Lower lobe of right lung (tissue), 2 donors: ENCODE data around the gene TM4SF20. TPM values are rescaled to one million over a fixed set of nuclear protein-coding genes. Genes with fewer than 3 reads are reported as not detected.

Experiments used
- ATAC-seq, 2 donors: fragments of 200-7000 bp; cut with Tn5 transposase; one replicate each; pipeline ENCODE4 v1.9.1; 2020 to 2022; ENCODE audit warnings: mild to moderate bottlenecking in 2 of 2, moderate library complexity in 2 of 2
- DNase-seq: peaks from one replicate; pipeline ENCODE4 v3.0.0-alpha.2; 2020
- H3K27ac ChIP-seq: fragments of 200-600 bp; one replicate; pipeline ENCODE4 v1.8.0; 2022
- H3K27me3 ChIP-seq: fragments of 200-600 bp; one replicate; pipeline ENCODE4 v1.8.0; 2022; ENCODE audit warnings: low read depth
- H3K36me3 ChIP-seq: fragments of 200-600 bp; one replicate; pipeline ENCODE4 v1.8.0; 2022; ENCODE audit warnings: mild to moderate bottlenecking
- H3K4me1 ChIP-seq: fragments of 200-600 bp; one replicate; pipeline ENCODE4 v1.8.0; 2022
- H3K4me3 ChIP-seq: fragments of 200-600 bp; one replicate; pipeline ENCODE4 v1.8.0; 2022; ENCODE audit warnings: mild to moderate bottlenecking
- H3K9me3 ChIP-seq: fragments of 200-600 bp; one replicate; pipeline ENCODE4 v1.8.0; 2022
- intact Hi-C: fragments of 100-400 bp; cut with DNase I; formaldehyde crosslinking; loops from one replicate; pipeline ENCODE4 v1.11.0; 2022
- total RNA-seq: library from RNA; stranded (reverse); fragmentation: NEBNext Ultra II Directional; extraction: Animal tissue kit (Norgen Biotek cat#: 25700); gene quantifications from one replicate; pipeline ENCODE4 v1.2.1, GENCODE V29; 2021
- TF ChIP-seq, protein P1 (sequence below): fragments of 200-600 bp; IDR thresholded peaks from one replicate; pipeline ENCODE4 v1.8.0; 2022; ENCODE audit warnings: antibody characterized with exemption, mild to moderate bottlenecking
- donor health status: DM: no; HTN: yes; CAD: no; lungs with severe emphysema.

Gene TM4SF20
- total RNA-seq, 1 donor from 2014 or later = not detected

DNA sequence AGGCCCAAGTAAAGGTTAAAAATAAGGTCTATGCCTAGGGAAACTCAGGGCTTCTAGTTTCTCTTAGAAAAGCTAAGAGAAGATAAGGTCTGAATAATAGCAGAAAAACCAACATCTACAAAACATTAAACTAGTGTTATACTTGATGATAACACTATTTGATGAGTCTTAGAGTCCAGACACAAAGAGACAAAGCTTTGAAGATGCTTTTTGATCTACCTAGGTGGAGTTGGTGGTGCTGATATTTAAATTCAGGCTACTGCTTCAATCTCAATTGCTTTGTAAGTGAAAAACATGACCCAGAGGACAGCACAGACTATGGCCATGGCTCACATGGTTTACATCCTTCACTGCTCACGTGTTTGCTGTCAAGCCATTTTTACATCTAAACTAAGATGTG lies 65.8 kb downstream of the TM4SF20 start:
- intact Hi-C loops = no loop called here
- DNase-seq = no peak
- no peaks in the 10 kb centered on the region for H3K4me1 ChIP-seq
- H3K27me3 ChIP-seq = no peaks in the 10 kb centered on the region
- H3K9me3 ChIP-seq = no peaks in the 10 kb centered on the region
- TF ChIP-seq, protein P1, sequence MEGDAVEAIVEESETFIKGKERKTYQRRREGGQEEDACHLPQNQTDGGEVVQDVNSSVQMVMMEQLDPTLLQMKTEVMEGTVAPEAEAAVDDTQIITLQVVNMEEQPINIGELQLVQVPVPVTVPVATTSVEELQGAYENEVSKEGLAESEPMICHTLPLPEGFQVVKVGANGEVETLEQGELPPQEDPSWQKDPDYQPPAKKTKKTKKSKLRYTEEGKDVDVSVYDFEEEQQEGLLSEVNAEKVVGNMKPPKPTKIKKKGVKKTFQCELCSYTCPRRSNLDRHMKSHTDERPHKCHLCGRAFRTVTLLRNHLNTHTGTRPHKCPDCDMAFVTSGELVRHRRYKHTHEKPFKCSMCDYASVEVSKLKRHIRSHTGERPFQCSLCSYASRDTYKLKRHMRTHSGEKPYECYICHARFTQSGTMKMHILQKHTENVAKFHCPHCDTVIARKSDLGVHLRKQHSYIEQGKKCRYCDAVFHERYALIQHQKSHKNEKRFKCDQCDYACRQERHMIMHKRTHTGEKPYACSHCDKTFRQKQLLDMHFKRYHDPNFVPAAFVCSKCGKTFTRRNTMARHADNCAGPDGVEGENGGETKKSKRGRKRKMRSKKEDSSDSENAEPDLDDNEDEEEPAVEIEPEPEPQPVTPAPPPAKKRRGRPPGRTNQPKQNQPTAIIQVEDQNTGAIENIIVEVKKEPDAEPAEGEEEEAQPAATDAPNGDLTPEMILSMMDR = no peak
- ATAC-seq = no peak
- no peaks in the 10 kb centered on the region for H3K36me3 ChIP-seq
- H3K4me3 ChIP-seq = no peak overlapping the region
- H3K27ac ChIP-seq = no peak overlapping the region

GRCh38 chr2:227312579-227312978 lies 66.5 kb downstream of the TM4SF20 start:
- ATAC-seq (no peak), DNase-seq (no peak)
- no peaks in the 10 kb centered on the region for H3K9me3 ChIP-seq
- no peaks in the 10 kb centered on the region for H3K27me3 ChIP-seq
- no peaks in the 10 kb centered on the region for H3K36me3 ChIP-seq
- no peak overlapping the region for H3K4me3 ChIP-seq
- TF ChIP-seq, protein P1 = no peak
- no peak overlapping the region for H3K27ac ChIP-seq
- H3K4me1 ChIP-seq = no peaks in the 10 kb centered on the region
- intact Hi-C loops = no loop called here

Other genes with a start within 250 kb of the TM4SF20 start
- 24.3 TPM for gene COL4A4, start 215.1 kb downstream of the TM4SF20 start, total RNA-seq
- gene COL4A3, start 214.7 kb downstream of the TM4SF20 start, total RNA-seq = 33.6 TPM
- 53.0 TPM for gene MFF, start 54.1 kb downstream of the TM4SF20 start, total RNA-seq
- gene SCYGR1, start 8.6 kb upstream of the TM4SF20 start, total RNA-seq = not detected
- 100 TPM for gene AGFG1, start 92.8 kb upstream of the TM4SF20 start, total RNA-seq
- not detected for gene SCYGR2, start 219.6 kb upstream of the TM4SF20 start, total RNA-seq
- gene SCYGR3, start 235.5 kb upstream of the TM4SF20 start, total RNA-seq = not detected
- gene SCYGR4, start 238.2 kb upstream of the TM4SF20 start, total RNA-seq = not detected